ENCODE measurements around the gene ENTR1.
A peak's percentile ranks its signal among the peaks of the same experiment; 100 is the strongest.
"Not testable (repeated sequence)": the region's sequence is repeated elsewhere in the genome, so short reads cannot be mapped to it uniquely, and the experiment has no call there.

Gene ENTR1

DNA sequence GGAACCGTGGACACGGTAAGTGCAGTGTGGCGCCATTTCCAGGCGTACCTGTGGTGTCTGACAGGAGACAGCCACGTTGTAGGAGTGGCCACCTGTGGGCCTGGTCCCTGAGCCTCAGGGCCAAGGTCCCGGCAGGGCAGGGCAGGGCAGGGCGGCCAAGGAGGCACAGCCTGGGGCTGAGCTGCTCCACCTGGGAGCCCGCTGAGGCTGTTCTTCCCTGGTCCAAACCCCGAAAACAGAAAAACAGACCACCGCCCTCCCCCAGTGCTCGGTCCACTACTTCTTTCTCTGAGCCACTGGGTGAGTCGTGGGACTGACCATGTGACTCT is 8.6 kb upstream of the ENTR1 start:
- DNase-seq (ENCODE audit: low read depth in 2 of 2) = no peak

DNA sequence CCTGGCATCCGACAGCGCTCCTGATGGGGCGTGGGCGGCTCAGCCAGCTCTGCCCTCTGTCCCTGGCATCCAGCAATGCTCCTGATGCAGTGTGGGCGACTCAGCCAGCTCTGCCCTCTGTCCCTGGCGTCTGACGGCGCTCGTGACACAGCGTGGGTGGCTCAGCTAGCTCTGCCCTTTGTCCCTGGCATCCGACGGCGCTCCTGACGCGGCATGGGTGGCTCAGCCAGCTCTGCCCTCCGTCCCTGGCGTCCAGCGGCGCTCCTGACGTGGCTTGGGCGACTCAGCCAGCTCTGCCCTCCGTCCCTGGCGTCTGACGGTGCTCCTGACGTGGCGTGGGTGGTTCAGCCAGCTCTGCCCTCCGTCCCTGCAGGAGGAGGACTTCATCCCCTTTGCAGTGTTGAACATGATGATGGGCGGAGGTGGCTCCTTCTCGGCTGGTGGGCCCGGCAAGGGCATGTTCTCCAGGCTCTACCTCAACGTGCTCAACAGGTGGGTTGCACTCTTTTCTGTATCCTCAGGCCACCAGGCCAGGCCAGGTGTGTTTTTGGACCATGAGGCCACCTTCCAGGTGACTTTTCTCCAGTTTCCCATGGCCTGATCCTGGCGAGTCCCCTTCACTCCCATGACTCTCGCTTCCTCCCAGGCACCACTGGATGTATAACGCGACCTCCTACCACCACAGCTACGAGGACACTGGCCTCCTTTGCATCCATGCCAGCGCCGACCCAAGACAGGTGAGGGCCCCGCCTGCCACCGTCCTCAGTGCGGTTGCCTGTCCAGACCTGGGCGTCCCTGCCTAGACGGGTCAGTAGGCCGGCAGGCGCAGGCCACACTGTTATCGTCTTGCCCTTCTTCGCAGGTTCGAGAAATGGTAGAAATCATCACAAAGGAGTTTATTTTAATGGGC is 8.0 kb upstream of the ENTR1 start:
- DNase-seq (ENCODE audit: low read depth in 2 of 2) = no peak

DNA sequence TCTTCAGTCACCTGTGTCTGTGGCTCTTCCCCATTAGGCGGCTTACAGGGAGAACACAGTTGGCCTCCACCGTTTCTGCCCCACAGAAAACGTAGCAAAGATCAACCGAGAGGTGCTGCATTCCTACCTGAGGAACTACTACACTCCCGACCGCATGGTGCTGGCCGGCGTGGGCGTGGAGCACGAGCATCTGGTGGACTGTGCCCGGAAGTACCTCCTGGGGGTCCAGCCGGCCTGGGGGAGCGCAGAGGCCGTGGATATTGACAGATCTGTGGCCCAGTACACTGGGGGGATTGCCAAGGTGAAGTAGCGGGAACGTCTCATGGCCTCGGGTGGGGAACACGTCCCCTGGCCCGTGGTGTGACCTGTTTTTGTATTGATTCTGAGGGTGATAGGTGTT is 6.5 kb upstream of the ENTR1 start:
- no peak for DNase-seq (ENCODE audit: low read depth in 2 of 2)

DNA sequence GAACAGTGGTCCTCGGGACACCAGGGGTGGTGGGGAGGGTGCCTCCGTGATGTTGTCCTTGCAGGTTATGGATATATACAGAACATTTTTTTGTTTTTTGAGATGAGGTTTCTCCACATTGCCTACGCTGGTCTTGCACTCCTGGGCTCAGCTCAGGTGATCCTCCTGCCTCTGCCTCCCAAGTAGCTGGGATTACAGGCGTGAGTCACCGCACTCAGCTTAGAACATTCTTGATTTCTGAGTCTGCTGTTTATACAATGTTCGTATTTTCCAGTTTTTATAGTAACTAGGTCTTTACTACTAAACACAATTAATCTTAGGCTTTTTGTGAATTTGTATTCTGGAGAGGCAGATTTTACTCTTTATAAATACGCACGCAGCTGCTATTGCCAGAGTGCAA is 6.0 kb upstream of the ENTR1 start:
- DNase-seq (ENCODE audit: low read depth in 2 of 2) = no peak

DNA sequence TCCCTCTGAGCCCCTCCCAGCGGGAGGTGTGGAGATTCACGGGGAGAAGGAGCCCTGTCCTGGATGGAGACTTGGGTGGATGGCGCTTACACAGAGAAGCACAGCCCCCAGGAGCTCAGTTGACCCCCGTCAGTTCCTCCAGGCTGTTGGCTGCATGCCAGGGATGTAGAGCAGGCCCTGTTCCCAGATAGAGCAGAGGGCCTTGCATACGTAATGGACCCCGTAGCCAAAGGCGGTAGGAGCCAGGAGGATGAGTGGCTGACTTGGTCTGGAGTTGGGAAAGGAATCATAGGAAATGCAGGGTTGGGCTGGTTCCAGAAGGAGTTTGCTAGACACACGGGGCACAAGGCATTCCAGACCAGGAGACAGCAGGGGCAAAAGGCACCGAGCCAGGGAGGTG is 2.5 kb upstream of the ENTR1 start:
- DNase-seq (ENCODE audit: low read depth in 2 of 2) = no peak

DNA sequence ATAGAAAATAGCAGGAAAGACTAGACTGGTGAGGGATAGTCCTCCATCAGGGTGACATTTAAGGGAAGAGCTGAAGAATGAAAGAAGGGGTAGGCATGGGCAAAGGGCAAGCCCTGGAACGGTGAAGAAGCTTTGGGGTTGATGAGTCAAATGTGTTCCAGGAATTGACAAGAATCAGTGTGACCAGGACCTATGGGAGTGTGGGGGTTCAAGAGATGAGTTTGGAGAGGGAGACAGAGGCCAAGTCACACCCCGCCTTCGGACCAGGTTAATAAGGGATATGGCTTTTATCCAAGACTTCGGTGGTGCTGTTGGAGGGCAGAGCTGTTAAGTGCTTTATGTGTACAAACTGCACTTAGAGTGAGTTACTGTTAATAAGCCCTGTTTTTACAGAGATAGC is 964 bp upstream of the ENTR1 start:
- DNase-seq (ENCODE audit: low read depth in 2 of 2) = no peak

DNA sequence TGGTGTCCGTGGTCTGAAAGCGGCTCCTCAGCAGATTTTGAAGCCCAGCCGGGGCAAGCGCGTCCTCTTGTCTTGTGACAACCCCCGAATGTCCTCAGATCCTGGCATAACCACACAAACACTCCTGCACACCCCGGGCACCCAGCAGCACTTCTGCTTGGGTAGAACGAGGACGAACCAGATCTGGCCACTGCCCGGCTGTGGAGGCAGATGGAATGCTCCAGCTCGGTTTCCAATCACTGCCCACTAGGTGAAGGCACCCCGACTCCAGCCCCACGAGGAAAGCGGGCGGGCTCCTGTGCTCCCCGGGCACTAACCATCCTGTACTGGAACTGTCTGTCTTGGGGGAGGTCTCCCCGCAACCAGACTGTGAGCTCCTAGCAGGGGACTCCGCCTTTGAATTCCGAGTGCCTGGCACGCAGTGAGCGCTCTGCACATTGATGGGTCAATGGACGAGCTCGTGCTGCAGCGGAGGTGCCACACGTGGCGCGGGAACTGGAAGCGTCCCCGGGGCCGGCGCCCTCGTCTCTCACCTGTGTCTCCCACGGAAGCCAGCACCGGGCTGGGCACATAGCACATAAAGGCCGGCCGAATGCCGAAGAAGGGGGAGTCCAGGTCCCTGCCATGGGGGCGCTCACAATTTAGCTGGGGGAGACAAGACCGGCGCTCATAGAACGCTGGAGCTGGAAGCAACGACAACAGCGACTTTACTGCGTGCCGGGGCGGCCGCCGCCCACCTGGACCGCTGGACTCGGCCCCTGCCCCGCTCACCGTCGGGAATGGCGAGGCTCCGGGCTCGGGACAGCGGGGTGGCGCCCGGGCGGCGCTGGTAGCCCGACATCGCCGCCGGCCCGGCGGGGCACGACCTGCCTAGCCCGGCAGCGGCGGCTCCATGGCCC is 608 bp downstream of the ENTR1 start:
- DNase-seq (ENCODE audit: low read depth in 2 of 2) = no peak

DNA sequence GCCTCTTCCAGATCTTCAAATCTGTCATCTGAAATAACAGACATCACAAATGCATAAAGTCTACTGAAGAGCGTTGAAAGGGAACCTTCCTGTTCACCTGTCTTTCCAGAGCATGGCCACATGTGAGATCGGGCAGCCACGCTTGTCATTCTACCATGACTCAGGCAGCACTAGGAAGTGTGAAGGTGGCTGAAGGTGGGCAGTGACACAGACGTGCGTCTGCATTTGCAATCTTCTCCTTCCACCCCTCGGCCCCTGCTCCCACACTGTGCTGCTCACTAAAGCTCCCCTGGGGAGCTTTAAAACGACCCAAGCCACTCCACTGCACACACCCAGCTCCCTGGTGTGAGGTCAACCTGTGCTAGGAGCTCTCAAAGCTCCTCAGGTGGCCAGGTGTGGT is 2.5 kb downstream of the ENTR1 start:
- DNase-seq (ENCODE audit: low read depth in 2 of 2) = no peak

DNA sequence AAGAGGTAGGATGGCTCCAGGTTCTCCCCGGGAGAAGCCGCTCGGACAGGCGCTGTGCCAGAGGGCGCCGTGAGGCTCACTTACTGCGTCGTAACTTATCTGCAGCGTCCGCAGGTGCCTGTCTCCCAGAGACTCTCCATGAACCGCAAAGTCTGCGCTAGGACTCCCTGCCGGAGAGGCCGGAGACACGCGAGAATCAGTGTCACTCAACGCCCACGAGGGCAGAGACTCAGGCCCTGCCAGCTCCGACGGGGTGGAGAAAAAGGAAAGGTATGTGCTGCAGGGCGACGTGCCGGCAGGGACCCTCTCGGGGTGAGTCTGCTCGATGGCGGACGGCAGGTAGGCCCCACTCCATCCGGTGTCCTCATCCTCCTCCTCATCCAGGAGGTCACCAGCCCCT is 3.4 kb downstream of the ENTR1 start:
- DNase-seq (ENCODE audit: low read depth in 2 of 2) = not testable (repeated sequence)

DNA sequence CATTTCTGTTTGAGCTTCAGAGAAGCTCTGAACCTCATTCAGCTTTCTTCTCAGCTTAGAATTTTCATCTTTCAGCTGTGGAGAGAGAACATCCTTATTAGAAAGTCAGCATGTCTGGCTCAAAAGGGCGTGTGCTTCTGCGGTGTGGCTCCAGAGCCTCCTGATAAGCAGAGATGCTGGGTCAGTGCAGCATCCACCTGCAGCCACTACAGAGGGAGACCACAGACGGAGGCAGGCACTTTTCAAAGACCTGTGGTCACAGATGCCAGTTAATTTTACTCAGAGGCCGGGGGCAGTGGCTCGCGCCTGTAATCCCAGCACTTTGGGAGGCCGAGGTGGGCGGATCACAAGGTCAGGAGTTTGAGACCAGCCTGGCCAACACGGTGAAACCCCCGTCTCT is 4.5 kb downstream of the ENTR1 start:
- DNase-seq (ENCODE audit: low read depth in 2 of 2) = not testable (repeated sequence)

DNA sequence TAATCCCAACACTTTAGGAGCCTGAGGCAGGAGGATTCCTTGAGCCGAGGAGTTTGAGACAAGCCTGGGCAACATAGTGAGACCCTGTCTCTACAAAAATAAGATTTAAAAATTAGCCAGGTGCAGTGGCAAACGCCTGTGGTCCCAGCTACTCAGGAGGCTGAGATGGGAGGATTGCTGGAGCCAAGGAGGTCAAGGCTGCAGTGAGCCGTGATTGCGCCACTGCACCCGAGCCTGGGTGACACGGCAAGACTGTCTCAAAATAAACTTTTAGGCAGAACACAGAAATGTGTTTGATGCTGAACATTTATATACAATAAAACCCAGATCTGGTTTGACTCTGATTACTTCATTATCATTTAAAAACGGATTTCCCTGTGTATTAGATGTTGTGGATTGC is 4.9 kb downstream of the ENTR1 start:
- DNase-seq (ENCODE audit: low read depth in 2 of 2) = no peak

DNA sequence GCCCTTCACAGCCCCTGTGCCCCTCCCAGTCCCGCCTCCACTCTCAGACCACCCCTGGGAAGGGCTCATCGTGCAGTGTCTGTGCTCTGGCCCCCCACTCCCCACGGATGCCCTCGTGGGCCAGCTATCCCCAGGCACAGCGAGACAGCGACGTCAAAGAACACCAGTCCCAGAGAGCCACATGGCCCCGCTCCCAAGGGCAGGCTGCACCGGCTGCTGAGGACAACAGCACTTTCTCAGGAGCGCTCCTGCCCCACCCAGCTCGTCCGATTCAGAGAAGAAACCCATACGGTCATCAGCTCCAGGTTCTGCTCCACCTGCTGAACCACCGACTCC is 5.6 kb downstream of the ENTR1 start:
- no peak for DNase-seq (ENCODE audit: low read depth in 2 of 2)

DNA sequence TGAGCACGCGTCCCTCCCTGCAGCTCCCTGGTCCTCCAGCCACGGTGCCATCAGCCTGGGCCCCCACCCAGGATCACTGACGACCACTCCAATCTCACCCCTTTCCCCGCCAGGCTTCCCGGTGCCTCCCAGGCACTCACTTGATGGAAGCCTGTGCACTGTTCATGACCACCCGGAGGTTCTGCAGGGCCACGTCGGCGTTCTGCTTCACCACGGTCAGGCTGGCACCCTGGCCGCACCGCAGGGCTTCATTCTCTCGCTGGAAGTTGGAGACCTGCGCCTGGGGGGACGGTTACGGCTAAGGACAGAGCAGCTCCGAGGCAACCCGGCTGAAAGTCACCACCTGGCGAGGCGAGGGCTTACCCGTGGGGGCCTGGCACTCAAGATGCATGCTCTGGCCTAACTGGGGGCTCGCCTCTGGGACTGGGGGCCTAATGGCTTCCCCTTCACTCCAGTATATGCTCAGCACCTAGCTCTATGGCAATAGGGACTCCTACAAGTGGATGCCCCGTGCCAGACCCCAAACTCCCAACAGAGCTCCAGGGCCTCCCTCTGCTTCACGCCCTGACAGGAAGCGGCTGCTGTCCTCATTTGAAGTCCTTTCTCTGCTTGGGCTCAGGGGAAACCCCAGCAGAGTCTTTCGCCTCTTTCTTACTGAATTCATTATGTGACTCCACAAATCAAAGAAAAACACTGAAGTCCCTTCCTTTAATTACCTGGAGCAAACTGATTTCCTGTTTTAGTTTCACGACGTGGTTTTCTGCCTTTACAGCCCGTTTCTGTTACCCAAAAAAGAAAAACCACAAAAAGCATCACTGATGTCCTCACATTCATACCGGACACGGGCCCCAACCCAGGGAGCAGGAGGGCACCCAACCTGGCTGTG is 6.3 kb downstream of the ENTR1 start:
- no peak for DNase-seq (ENCODE audit: low read depth in 2 of 2)

DNA sequence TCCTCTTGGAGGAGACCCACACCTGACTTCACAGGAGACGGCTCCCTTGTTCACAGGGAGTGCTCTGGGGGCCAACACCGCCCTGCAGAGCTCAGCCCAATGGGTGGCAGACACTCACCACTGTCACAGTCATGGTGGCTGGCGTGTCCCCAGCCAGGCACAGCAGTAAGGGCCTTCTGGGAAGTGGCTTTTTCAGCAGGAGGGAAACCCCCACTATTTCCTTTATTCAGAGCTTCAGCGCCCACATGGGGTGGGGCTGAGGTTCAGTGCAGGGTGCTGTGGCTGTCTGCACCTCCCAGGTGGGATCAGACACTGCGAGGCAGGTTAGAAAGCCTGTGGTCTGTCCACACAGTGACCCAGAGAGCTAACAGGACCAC is 6.9 kb downstream of the ENTR1 start:
- DNase-seq (ENCODE audit: low read depth in 2 of 2) = no peak

DNA sequence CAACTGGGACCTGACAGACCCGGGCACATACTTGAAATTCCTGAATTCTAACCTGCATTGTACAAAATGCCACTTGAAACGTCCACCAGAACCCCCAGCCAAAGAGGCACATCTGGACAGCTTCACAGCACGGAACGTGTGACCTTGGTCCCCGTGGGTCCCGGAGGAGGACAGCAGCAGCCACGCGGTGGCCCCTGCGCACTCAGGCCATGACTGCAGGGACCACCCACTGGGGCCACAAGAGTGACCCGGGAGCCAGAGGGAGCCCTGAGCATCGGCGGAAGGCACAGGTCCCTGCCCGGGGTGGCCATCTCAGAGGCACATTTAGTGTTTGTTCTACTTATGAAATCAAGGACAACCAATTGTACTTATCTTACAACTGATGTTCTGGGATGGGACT is 8.3 kb downstream of the ENTR1 start:
- no peak for DNase-seq (ENCODE audit: low read depth in 2 of 2)

DNA sequence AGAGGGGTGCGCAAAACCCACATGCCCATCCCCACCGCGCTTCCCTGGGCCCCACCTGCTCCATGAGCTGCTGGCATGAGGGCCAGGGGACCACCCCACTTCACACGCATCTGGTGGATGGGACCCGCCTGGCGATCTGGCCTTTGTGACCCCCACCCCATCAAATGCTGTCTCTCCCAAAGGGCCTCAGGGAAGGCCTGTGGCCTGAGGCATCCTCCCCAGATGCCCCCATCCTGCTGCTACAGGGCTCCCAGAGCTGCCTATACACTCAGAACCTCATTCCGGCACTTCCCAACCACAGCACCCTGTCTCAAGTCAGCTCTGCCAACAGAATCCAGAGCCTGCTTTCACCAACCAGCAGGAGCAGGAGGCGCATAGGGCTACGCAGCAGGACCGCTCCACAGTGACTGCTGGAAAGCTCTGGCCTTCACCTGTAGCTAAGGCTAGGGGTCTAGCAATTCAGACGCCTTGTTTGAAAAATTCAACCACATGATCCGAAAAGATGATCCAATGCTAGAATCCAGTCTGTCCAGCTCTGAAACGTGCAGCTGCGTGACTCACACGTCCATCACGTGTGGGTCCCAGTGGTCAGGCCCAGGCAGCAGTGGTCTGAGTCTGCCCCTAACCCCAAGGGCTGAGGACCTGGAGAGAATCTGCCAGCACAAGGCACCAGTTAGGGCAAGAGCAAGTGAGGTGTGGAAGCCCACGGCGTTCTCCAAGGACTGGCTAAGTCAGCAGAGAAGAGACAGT is 9.1 kb downstream of the ENTR1 start:
- no peak for DNase-seq (ENCODE audit: low read depth in 2 of 2)

DNA sequence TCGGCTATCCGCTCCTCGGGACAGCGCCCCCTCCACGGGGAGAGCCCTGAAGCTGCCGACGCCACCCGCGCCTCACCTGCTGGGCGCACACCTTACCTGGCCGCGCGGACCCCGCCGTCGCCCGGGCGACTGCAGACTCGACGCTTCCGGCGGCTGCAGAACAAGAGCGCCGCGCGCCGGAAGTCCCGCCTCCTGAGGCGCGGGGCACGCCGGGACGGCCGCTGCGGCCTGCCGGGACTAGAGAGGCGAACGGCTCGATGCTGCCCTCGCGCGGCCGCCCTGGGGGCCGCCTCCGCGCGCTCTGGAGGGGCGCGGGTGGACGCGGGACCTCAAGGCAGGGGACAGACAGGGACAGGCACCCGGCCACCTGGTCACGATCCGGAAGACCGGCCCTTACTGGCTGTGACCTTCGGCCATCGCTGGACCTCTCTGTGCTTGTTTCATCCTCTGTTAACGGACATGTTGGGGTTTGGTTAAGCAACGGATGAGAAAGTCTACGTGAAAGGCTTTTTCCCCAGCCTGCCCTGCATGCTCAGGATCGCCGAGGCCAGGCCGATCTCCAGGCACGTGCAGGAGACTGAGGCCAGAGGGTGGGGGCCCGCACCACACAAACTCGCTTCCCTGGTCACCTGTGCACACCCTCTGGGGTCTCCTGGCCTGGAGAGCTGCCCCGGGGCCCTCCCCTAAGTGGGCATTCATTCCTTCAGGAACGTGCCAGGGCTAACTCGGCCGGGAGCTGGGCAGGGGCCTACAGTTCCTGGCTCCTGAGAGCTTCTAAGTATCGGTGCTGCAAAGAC is 10.2 kb downstream of the ENTR1 start, which contains the start of gene SNAPC4:
Gene SNAPC4, minus strand, starts transcription at position 133 of the 797 bp plus-strand sequence. CDS start 1,742 bp downstream, outside the sequence.
- DNase-seq (ENCODE audit: low read depth in 2 of 2) = peak; percentile 57

DNA sequence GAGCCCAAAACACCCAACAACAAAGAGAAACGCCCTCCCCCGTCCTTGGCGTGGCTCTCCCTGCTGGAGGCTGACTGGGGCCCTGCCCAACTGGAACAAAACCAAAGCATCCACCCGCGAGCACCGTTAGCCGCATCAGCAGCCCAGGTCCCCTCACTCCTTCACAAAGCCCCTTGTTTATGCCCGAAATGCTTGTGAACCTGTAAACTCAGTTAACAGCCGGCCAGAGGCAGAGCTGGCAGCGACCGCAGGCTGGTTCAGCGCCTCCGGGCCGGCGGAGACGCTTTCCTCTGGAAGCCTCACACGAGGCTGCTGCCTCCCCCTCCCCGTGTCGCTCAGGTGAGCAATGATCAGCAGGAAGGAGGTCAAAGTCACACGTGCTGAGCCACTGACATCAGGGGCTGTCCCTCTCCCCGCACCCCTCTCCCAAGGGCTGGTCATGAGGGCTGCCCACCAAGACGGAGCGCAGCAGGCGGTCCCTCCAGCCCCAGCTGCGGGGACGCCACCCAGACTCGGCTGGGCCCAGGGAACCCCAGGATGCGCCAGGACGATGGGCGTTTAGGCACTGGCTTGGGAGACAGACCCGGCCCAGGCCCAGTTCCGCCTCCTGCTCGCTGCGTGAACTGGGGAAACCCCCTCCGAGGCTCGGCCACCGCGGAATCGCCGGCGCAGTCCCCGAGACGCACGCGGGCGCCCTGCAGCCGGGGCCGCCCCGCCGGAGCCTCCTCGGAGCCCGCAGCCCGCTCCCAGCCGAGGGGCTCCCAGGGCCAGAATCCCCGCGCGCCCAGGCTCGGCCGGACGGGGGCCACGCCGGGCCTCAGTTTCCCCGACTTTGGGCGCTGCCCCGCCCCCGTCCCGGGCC is 11.0 kb downstream of the ENTR1 start:
- DNase-seq (ENCODE audit: low read depth in 2 of 2) = no peak

DNA sequence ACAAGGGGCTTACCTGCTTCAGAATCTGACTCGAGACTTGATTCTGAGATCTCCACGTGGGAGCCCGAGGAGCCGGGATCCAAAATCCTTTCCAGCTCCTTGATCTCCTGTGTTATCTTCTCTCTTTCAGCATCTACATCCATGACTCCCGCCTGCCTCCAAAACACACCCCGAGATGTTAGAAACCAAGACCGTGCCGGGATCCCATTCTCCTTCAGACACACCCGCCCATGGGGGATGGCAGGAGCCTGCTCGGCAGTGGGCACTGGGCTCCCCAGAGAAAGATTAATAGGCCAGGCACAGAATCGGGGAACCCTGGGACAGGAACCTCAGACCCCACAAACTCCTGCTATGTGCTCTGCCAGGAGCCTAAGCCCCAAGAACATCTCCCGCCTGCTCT is 12.1 kb downstream of the ENTR1 start:
- DNase-seq (ENCODE audit: low read depth in 2 of 2) = no peak

DNA sequence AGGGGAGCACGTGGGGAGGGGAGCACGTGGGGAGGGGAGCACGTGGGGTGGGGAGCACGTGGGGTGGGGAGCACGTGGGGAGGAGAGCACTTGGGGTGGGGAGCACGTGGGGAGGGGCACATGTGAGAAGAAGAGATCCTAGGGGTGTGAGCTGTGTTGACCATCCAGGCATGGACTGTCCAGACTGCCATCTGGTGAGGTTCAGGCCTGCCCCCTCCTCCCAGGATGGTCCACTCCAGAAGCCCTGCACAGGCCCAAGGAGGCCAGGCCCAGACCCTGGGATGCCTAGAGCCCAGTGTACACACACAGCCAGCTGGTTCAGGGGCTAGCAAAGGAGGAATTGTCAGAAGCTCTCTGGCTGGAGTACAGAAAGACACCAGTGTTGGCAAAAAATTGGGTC is 12.8 kb downstream of the ENTR1 start:
- no peak for DNase-seq (ENCODE audit: low read depth in 2 of 2)

Data from fibroblast of skin of left quadriceps (primary cell).